Measurements from ENCODE around the gene WDR26. TPM values are rescaled to one million over a fixed set of nuclear protein-coding genes. Genes with fewer than 3 reads are reported as not detected.

WDR26 gene
- total RNA-seq, 3 donors from 2014 or later (not counting 1 experiment from before 2014, with no cell fraction given) = 244 to 310 (median 261) TPM

- H3K4me3 ChIP-seq (ENCODE audit: low read length) = no peak overlapping the region
- no peak for ATAC-seq
- intact Hi-C loops (cut with micrococcal nuclease) = no loop called here
- no peaks in the 10 kb centered on the region for H3K27me3 ChIP-seq (ENCODE audit: control insufficient read depth, insufficient read depth, low read length)
- no peak for TF ChIP-seq CTCF (IDR thresholded peaks at IDR 0.05)
- Mint-ChIP-seq H3K27ac (peak overlapping the region; percentile 39 to 75), H3K27me3 (ENCODE audit: low read depth in 2 of 2) (no peaks in the 10 kb centered on the region), H3K4me1 (peaks cover 42 to 45% of the 10 kb centered on the region in 2 donors), H3K36me3 (peaks cover 25% of the 10 kb centered on the region), H3K9me3 (no peaks in the 10 kb centered on the region), H3K4me3 (peak overlapping the region; percentile 45)
- no peaks in the 10 kb centered on the region for H3K4me1 ChIP-seq (ENCODE audit: control insufficient read depth, insufficient read depth, low read length)
- no peaks in the 10 kb centered on the region for H3K9me3 ChIP-seq (ENCODE audit: control insufficient read depth, insufficient read depth, low read length)
- peaks cover 70% of the 10 kb centered on the region for H3K36me3 ChIP-seq (ENCODE audit: control insufficient read depth, insufficient read depth, low read length)
- H3K27ac ChIP-seq (ENCODE audit: low read length) = no peak overlapping the region
- no peak for DNase-seq
- WGBS (ENCODE audit: insufficient coverage) = 90% methylated on average over 3 of the region's 6 CpGs
These were observed 9.2 kb downstream of the WDR26 start for GRCh38 chr1:224425279-224425884.

GRCh38 chr1:224420106-224420505, 14.5 kb downstream of the WDR26 start:
- Mint-ChIP-seq H3K9me3 (no peaks in the 10 kb centered on the region), H3K4me1 (peaks cover 39 to 41% of the 10 kb centered on the region in 2 donors), H3K27me3 (ENCODE audit: low read depth in 2 of 2) (no peaks in the 10 kb centered on the region), H3K27ac (peak overlapping the region in 1 of 2 donors; percentile 70), H3K4me3 (peak overlapping the region; percentile 37), H3K36me3 (peaks cover 59% of the 10 kb centered on the region)
- Histone ChIP-seq H3K36me3 (ENCODE audit: control insufficient read depth, insufficient read depth, low read length) (peaks cover 92% of the 10 kb centered on the region), H3K4me1 (ENCODE audit: control insufficient read depth, insufficient read depth, low read length) (no peaks in the 10 kb centered on the region), H3K27me3 (ENCODE audit: control insufficient read depth, insufficient read depth, low read length) (no peaks in the 10 kb centered on the region), H3K9me3 (ENCODE audit: control insufficient read depth, insufficient read depth, low read length) (no peaks in the 10 kb centered on the region), H3K4me3 (ENCODE audit: low read length) (no peak overlapping the region), H3K27ac (ENCODE audit: low read length) (no peak overlapping the region)
- ATAC-seq (no peak), DNase-seq (no peak)
- TF ChIP-seq CTCF (IDR thresholded peaks at IDR 0.05) = no peak
- intact Hi-C loops (cut with micrococcal nuclease) = no loop called here

- H3K27me3 Mint-ChIP-seq (ENCODE audit: low read depth in 2 of 2) = no peaks in the 10 kb centered on the region
These were observed 22.8 kb downstream of the WDR26 start for GRCh38 chr1:224411766-224412165.

More at GRCh38 chr1:224411766-224412165, 22.8 kb downstream of the WDR26 start:
- H3K27ac Mint-ChIP-seq = peak overlapping the region; percentile 75 to 80
- peaks cover 19% of the 10 kb centered on the region for H3K36me3 Mint-ChIP-seq
- H3K4me3 ChIP-seq (ENCODE audit: low read length) = no peak overlapping the region
- peaks cover 5% of the 10 kb centered on the region for H3K4me1 ChIP-seq (ENCODE audit: control insufficient read depth, insufficient read depth, low read length)
- peak; percentile 44 to 61 (median 44) for ATAC-seq
- WGBS (ENCODE audit: insufficient coverage) = 25% methylated on average over 1 of the region's 1 CpG
- H3K4me3 Mint-ChIP-seq = no peak overlapping the region
- H3K9me3 ChIP-seq (ENCODE audit: control insufficient read depth, insufficient read depth, low read length) = no peaks in the 10 kb centered on the region
- DNase-seq = no peak
- intact Hi-C loops (cut with micrococcal nuclease) = loop anchor here (1.0 kb wide), 1 partner anchor 12 kb away; no protein-coding TSS in a partner anchor
- H3K4me1 Mint-ChIP-seq = peaks cover 21 to 36% of the 10 kb centered on the region in 2 donors
- TF ChIP-seq CTCF (IDR thresholded peaks at IDR 0.05) = no peak
- no peaks in the 10 kb centered on the region for H3K27me3 ChIP-seq (ENCODE audit: control insufficient read depth, insufficient read depth, low read length)
- H3K27ac ChIP-seq (ENCODE audit: low read length) = no peak overlapping the region
- peaks cover 76% of the 10 kb centered on the region for H3K36me3 ChIP-seq (ENCODE audit: control insufficient read depth, insufficient read depth, low read length)
- no peaks in the 10 kb centered on the region for H3K9me3 Mint-ChIP-seq

All from natural killer cell (primary cell).